OCI-LY3 (cell line): ENCODE results near the gene IGHMBP2.

Source experiments
- H2AFZ ChIP-seq: fragments of 200-600, 300-600 bp; shearing (Covaris generic); 2 replicates; pipeline ENCODE4 v1.6.0; 2014; ENCODE audit warnings: antibody characterized with exemption, low read depth, low read length
- H3K27ac ChIP-seq: fragments of 200-600, 300-600 bp; sonication (generic); 2 replicates; pipeline ENCODE4 v1.5.1; 2014; ENCODE audit warnings: mild to moderate bottlenecking, low read length, moderate library complexity, mixed read lengths
- H3K27me3 ChIP-seq: fragments of 200-600, 300-600 bp; sonication (generic); 2 replicates; pipeline ENCODE4 v1.6.1; 2014; ENCODE audit warnings: low read depth, low read length, mixed read lengths
- H3K36me3 ChIP-seq: fragments of 200-600, 300-600 bp; sonication (generic); replicated peaks from 2 replicates; pipeline ENCODE3; 2014; ENCODE audit warnings: low read depth, low read length, mixed read lengths
- H3K4me1 ChIP-seq: fragments of 300-600, 200-600 bp; sonication (generic); 2 replicates; pipeline ENCODE4 v1.6.1; 2014; ENCODE audit warnings: low read length, mixed read lengths
- H3K4me2 ChIP-seq: fragments of 200-600, 300-600 bp; sonication (generic); 2 replicates; pipeline ENCODE4 v1.6.1; 2014; ENCODE audit warnings: low read length, mixed read lengths
- H3K4me3 ChIP-seq: fragments of 300-600, 200-600 bp; sonication (generic); 2 replicates; pipeline ENCODE4 v1.5.1; 2014; ENCODE audit warnings: antibody characterized with exemption, mild to moderate bottlenecking, low read length, moderate library complexity
- H3K79me2 ChIP-seq: fragments of 300-600, 200-600 bp; shearing (Covaris generic); 2 replicates; pipeline ENCODE4 v1.6.1; 2014; ENCODE audit warnings: mild to moderate bottlenecking, low read length, mixed read lengths
- H3K9ac ChIP-seq: fragments of 300-600, 200-600 bp; shearing (Covaris generic); 2 replicates; pipeline ENCODE4 v1.6.0; 2014; ENCODE audit warnings: mild to moderate bottlenecking, low read length, moderate library complexity
- H3K9me3 ChIP-seq: fragments of 200-600, 300-600 bp; shearing (Covaris generic); 2 replicates; pipeline ENCODE4 v1.6.1; 2014; ENCODE audit warnings: low read length, mixed read lengths; ENCODE audit not compliant: insufficient read depth
- H4K20me1 ChIP-seq: fragments of 200-600, 300-600 bp; sonication (generic); 2 replicates; pipeline ENCODE4 v1.6.1; 2016; ENCODE audit warnings: low read length, mixed read lengths; ENCODE audit not compliant: insufficient read depth
- CTCF ChIP-seq: fragments of 200-600, 300-600 bp; sonication (generic); IDR thresholded peaks from 2 replicates; pipeline ENCODE4 v1.5.1; 2014; ENCODE audit warnings: antibody characterized with exemption, low read length, low read depth
- EZH2phosphoT487 ChIP-seq: fragments of 200-600 bp; shearing (Covaris generic); IDR thresholded peaks from 2 replicates; pipeline ENCODE4 v1.6.1; 2018; ENCODE audit warnings: antibody characterized with exemption, mixed run types, low read depth

IGHMBP2 gene

GRCh38 chr11:68928136-68928880, 24.6 kb downstream of the IGHMBP2 start:
- no peak overlapping the region for H3K4me3 ChIP-seq
- peaks cover 15% of the 10 kb centered on the region for H3K9me3 ChIP-seq
- H3K4me2 ChIP-seq: no peak overlapping the region
- peaks cover 10% of the 10 kb centered on the region; the same call in 1 of the 2 replicates for H3K79me2 ChIP-seq
- H4K20me1 ChIP-seq: peaks cover 8% of the 10 kb centered on the region
- H3K9ac ChIP-seq: no peak overlapping the region
- H3K27ac ChIP-seq: no peak overlapping the region
- TF ChIP-seq EZH2phosphoT487 (no peak), CTCF (no peak)
- no peaks in the 10 kb centered on the region for H3K27me3 ChIP-seq
- H2AFZ ChIP-seq: no peak overlapping the region
- H3K36me3 ChIP-seq: peaks cover 64% of the 10 kb centered on the region
- H3K4me1 ChIP-seq: peaks cover 11% of the 10 kb centered on the region

- peaks cover 15% of the 10 kb centered on the region for H3K9me3 ChIP-seq
- H3K79me2 ChIP-seq: peaks cover 10% of the 10 kb centered on the region; the same call in 1 of the 2 replicates
- no peak overlapping the region for H3K9ac ChIP-seq
- TF ChIP-seq EZH2phosphoT487 (no peak), CTCF (no peak)
- H3K4me3 ChIP-seq: no peak overlapping the region
- peaks cover 61% of the 10 kb centered on the region for H3K36me3 ChIP-seq
- peaks cover 11% of the 10 kb centered on the region for H3K4me1 ChIP-seq
- H2AFZ ChIP-seq: no peak overlapping the region
- H4K20me1 ChIP-seq: peaks cover 8% of the 10 kb centered on the region
- H3K27me3 ChIP-seq: no peaks in the 10 kb centered on the region
- H3K4me2 ChIP-seq: no peak overlapping the region
- H3K27ac ChIP-seq: no peak overlapping the region
These were observed 25.4 kb downstream of the IGHMBP2 start for GRCh38 chr11:68929135-68929534.

- Histone ChIP-seq H3K4me3 (no peak overlapping the region), H3K4me2 (no peak overlapping the region), H3K79me2 (peaks cover 10% of the 10 kb centered on the region; the same call in 1 of the 2 replicates), H3K27me3 (no peaks in the 10 kb centered on the region), H3K9ac (no peak overlapping the region), H4K20me1 (peaks cover 8% of the 10 kb centered on the region), H3K36me3 (peaks cover 57% of the 10 kb centered on the region), H3K9me3 (peaks cover 10% of the 10 kb centered on the region), H2AFZ (no peak overlapping the region), H3K4me1 (peaks cover 11% of the 10 kb centered on the region), H3K27ac (no peak overlapping the region)
- TF ChIP-seq CTCF (no peak), EZH2phosphoT487 (no peak)
These were observed 26.2 kb downstream of the IGHMBP2 start for GRCh38 chr11:68929706-68930570.
